HL-60 (cell line): ENCODE data around the gene LRRC37B.

Experiments
- DNase-seq, 2 experiments: peaks; one replicate each; pipeline ENCODE4 v3.0.0-alpha.2; 2010 to 2020; ENCODE audit warnings: low read depth in 1 of 2, low spot score in 1 of 2
- H3K27ac ChIP-seq: fragments of 250-450 bp; sonication (Bioruptor Pico); replicated peaks from 2 replicates; pipeline ENCODE4 v1.5.1; 2020; ENCODE audit warnings: mild to moderate bottlenecking, moderate library complexity
- H3K27me3 ChIP-seq: fragments of 250-450 bp; sonication (Bioruptor Pico); 2 replicates; pipeline ENCODE4 v1.5.1; 2021; ENCODE audit warnings: mild to moderate bottlenecking, moderate library complexity; ENCODE audit not compliant: insufficient read depth, poor library complexity, severe bottlenecking
- H3K4me3 ChIP-seq: replicated peaks from 2 replicates; pipeline ENCODE4 v1.5.1; 2011; ENCODE audit warnings: mild to moderate bottlenecking, control low read depth, low read length; ENCODE audit not compliant: insufficient read depth
- CTCF ChIP-seq: IDR thresholded peaks from one replicate; pipeline ENCODE4 v1.5.1; 2011; ENCODE audit warnings: low read length, control low read depth, inconsistent platforms; ENCODE audit not compliant: insufficient read depth
- GABPA ChIP-seq: IDR thresholded peaks from 2 replicates; pipeline ENCODE4 v1.6.1; 2012; ENCODE audit warnings: low read depth
- POLR2AphosphoS5 ChIP-seq: IDR thresholded peaks from 2 replicates; pipeline ENCODE4 v1.6.1; 2012; ENCODE audit warnings: low read depth
- REST ChIP-seq: IDR thresholded peaks from 2 replicates; pipeline ENCODE4 v1.6.1; 2012; ENCODE audit warnings: low read depth; ENCODE audit not compliant: insufficient replicate concordance
- SPI1 ChIP-seq: IDR thresholded peaks from 2 replicates; pipeline ENCODE4 v1.6.1; 2012; ENCODE audit warnings: low read depth, mild to moderate bottlenecking, borderline replicate concordance

LRRC37B gene

GRCh38 chr17:32102646-32103186 is 95.5 kb downstream of the LRRC37B start:
- TF ChIP-seq REST (no peak), GABPA (no peak), SPI1 (no peak), POLR2AphosphoS5 (no peak), CTCF (no peak)
- H3K27me3 ChIP-seq = no peaks in the 10 kb centered on the region
- DNase-seq = no peak
- H3K4me3 ChIP-seq = no peak overlapping the region
- H3K27ac ChIP-seq = no peak overlapping the region
